NOMO-1 treated with DMSO at 0.1 percent for 48 hours (cell line): ENCODE results near the gene RANBP17.
"Not testable (repeated sequence)": the region's sequence is repeated elsewhere in the genome, so short reads cannot be mapped to it uniquely, and the experiment has no call there.

Experiments used
- DNase-seq: peaks from one replicate; lab custom pipeline; 2025; ENCODE audit not compliant: unreplicated experiment; lab: John Stamatoyannopoulos, UW

The RANBP17 gene

GRCh38 chr5:171149333-171149732 lies 287.5 kb downstream of the RANBP17 start:
- no peak for DNase-seq

- DNase-seq = no peak
Observed at GRCh38 chr5:171149772-171150171, 288.0 kb downstream of the RANBP17 start.

GRCh38 chr5:171152382-171152781 lies 290.6 kb downstream of the RANBP17 start:
- DNase-seq = no peak

GRCh38 chr5:171155621-171156020 lies 293.8 kb downstream of the RANBP17 start:
- no peak for DNase-seq

GRCh38 chr5:171157276-171157675 lies 295.5 kb downstream of the RANBP17 start:
- DNase-seq = no peak

- no peak for DNase-seq
Observed at GRCh38 chr5:171157775-171158174, 296.0 kb downstream of the RANBP17 start.

GRCh38 chr5:171158581-171158980 lies 296.8 kb downstream of the RANBP17 start:
- DNase-seq = no peak

- DNase-seq = no peak
Observed at GRCh38 chr5:171162165-171162564, 300.3 kb downstream of the RANBP17 start.

GRCh38 chr5:171162596-171162995 lies 300.8 kb downstream of the RANBP17 start:
- peak; percentile 27 for DNase-seq

- no peak for DNase-seq
Observed at GRCh38 chr5:171166766-171167165, 304.9 kb downstream of the RANBP17 start.

- peak; percentile 99 for DNase-seq
Observed at GRCh38 chr5:171168171-171168570, 306.4 kb downstream of the RANBP17 start.

- DNase-seq = not testable (repeated sequence)
Observed at GRCh38 chr5:171174960-171175359, 313.1 kb downstream of the RANBP17 start.

- no peak for DNase-seq
Observed at GRCh38 chr5:171175746-171176145, 313.9 kb downstream of the RANBP17 start.

GRCh38 chr5:171178190-171178589 lies 316.4 kb downstream of the RANBP17 start:
- DNase-seq = not testable (repeated sequence)

- no peak for DNase-seq
Observed at GRCh38 chr5:171188016-171188415, 326.2 kb downstream of the RANBP17 start.

- DNase-seq = no peak
Observed at GRCh38 chr5:171189442-171189841, 327.6 kb downstream of the RANBP17 start.

GRCh38 chr5:171192111-171192510 lies 330.3 kb downstream of the RANBP17 start:
- DNase-seq = no peak

- DNase-seq = no peak
Observed at GRCh38 chr5:171201310-171201709, 339.5 kb downstream of the RANBP17 start.

- no peak for DNase-seq
Observed at GRCh38 chr5:171205375-171205774, 343.6 kb downstream of the RANBP17 start.

- DNase-seq = peak; percentile 68
Observed at GRCh38 chr5:171207256-171207847, 345.5 kb downstream of the RANBP17 start.

- no peak for DNase-seq
Observed at GRCh38 chr5:171221916-171222315, 360.1 kb downstream of the RANBP17 start.

- no peak for DNase-seq
Observed at GRCh38 chr5:171223927-171224326, 362.1 kb downstream of the RANBP17 start.

GRCh38 chr5:171226096-171226754 lies 364.4 kb downstream of the RANBP17 start:
- DNase-seq = no peak
